Measurements from ENCODE around the gene PLCE1. TPM values are rescaled to one million over a fixed set of nuclear protein-coding genes. Genes with fewer than 3 reads are reported as not detected.

Gene PLCE1
- total RNA-seq, 1 donor from 2014 or later: 6.1 TPM

DNA sequence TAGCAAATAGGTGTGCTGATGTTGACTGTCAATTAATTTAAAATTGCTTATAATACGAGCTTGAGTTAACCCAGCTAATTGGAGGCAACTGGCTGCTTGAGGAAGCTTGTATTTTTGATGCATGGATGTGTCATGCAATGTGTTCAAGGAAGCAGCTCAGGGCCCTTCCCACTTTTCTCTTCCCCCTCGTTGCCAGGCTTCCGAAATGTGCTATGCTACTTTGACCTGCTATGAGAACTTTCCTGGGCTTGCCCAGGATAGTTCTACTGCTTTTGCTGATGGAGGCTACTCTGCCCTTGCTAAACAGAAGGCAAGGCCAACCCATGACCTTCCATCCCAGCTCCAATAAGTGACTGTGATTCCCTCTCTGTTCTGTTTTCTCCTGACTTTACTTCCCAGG, 24.4 kb downstream of the PLCE1 start:
- Mint-ChIP-seq H3K27ac (ENCODE audit: unreplicated experiment) (no peak overlapping the region), H3K36me3 (ENCODE audit: low read depth) (no peaks in the 10 kb centered on the region), H3K9me3 (no peaks in the 10 kb centered on the region), H3K27me3 (ENCODE audit: low read depth) (no peaks in the 10 kb centered on the region), H3K4me1 (no peaks in the 10 kb centered on the region), H3K4me3 (no peak overlapping the region)
- TF ChIP-seq CTCF (conservative IDR thresholded peaks at IDR 0.05): no peak
- no peak for DNase-seq (ENCODE audit: low read depth, low spot score)

GRCh38 chr10:94023906-94024305, 30.2 kb downstream of the PLCE1 start:
- H3K4me3 Mint-ChIP-seq: no peak overlapping the region
- TF ChIP-seq CTCF (conservative IDR thresholded peaks at IDR 0.05): no peak
- peaks cover 14% of the 10 kb centered on the region for H3K36me3 Mint-ChIP-seq (ENCODE audit: low read depth)
- H3K9me3 Mint-ChIP-seq: peaks cover 14% of the 10 kb centered on the region
- no peaks in the 10 kb centered on the region for H3K4me1 Mint-ChIP-seq
- H3K27ac Mint-ChIP-seq (ENCODE audit: unreplicated experiment): no peak overlapping the region
- DNase-seq (ENCODE audit: low read depth, low spot score): no peak
- H3K27me3 Mint-ChIP-seq (ENCODE audit: low read depth): no peaks in the 10 kb centered on the region

GRCh38 chr10:94024407-94024806, 30.7 kb downstream of the PLCE1 start:
- Mint-ChIP-seq H3K27me3 (ENCODE audit: low read depth) (no peaks in the 10 kb centered on the region), H3K9me3 (peaks cover 17% of the 10 kb centered on the region), H3K4me1 (no peaks in the 10 kb centered on the region), H3K27ac (ENCODE audit: unreplicated experiment) (no peak overlapping the region), H3K4me3 (no peak overlapping the region), H3K36me3 (ENCODE audit: low read depth) (peaks cover 17% of the 10 kb centered on the region)
- no peak for TF ChIP-seq CTCF (conservative IDR thresholded peaks at IDR 0.05)
- DNase-seq (ENCODE audit: low read depth, low spot score): no peak

GRCh38 chr10:94025806-94026205, 32.1 kb downstream of the PLCE1 start:
- Mint-ChIP-seq H3K36me3 (ENCODE audit: low read depth) (peaks cover 24% of the 10 kb centered on the region), H3K9me3 (peaks cover 21% of the 10 kb centered on the region), H3K27ac (ENCODE audit: unreplicated experiment) (no peak overlapping the region), H3K4me3 (no peak overlapping the region), H3K4me1 (no peaks in the 10 kb centered on the region), H3K27me3 (ENCODE audit: low read depth) (no peaks in the 10 kb centered on the region)
- TF ChIP-seq CTCF (conservative IDR thresholded peaks at IDR 0.05): no peak
- no peak for DNase-seq (ENCODE audit: low read depth, low spot score)

GRCh38 chr10:94027197-94027596, 33.5 kb downstream of the PLCE1 start:
- no peak for TF ChIP-seq CTCF (conservative IDR thresholded peaks at IDR 0.05)
- Mint-ChIP-seq H3K27me3 (ENCODE audit: low read depth) (no peaks in the 10 kb centered on the region), H3K27ac (ENCODE audit: unreplicated experiment) (no peak overlapping the region), H3K4me1 (no peaks in the 10 kb centered on the region), H3K4me3 (no peak overlapping the region), H3K36me3 (ENCODE audit: low read depth) (peaks cover 35% of the 10 kb centered on the region), H3K9me3 (peaks cover 26% of the 10 kb centered on the region)
- DNase-seq (ENCODE audit: low read depth, low spot score): no peak

DNA sequence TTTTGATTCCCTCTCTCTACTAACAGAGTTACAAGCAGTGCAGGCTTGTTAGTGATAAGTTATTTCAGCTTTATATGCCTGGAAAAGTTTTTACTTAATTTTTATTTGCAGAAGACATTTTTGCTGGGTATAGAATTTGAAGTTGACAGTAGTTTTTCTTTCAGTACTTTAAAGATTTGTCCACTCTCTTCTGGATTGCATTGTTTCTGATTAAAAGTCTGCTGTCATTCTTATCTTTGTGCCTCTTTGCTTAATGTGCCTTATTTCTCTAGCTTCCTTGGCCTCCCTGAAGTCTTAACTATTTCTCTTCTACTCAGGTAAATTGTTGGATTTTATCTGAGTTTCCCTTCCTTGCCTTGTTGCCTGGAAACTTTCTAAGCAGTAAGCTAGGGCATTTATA, 36.2 kb downstream of the PLCE1 start:
- Mint-ChIP-seq H3K9me3 (peaks cover 26% of the 10 kb centered on the region), H3K4me3 (no peak overlapping the region), H3K27me3 (ENCODE audit: low read depth) (no peaks in the 10 kb centered on the region), H3K36me3 (ENCODE audit: low read depth) (peaks cover 36% of the 10 kb centered on the region), H3K4me1 (no peaks in the 10 kb centered on the region), H3K27ac (ENCODE audit: unreplicated experiment) (no peak overlapping the region)
- DNase-seq (ENCODE audit: low read depth, low spot score): no peak
- no peak for TF ChIP-seq CTCF (conservative IDR thresholded peaks at IDR 0.05)

Measured in neural crest cell (in vitro differentiated cells).